NT2/D1 (cell line): Measurements from ENCODE around the gene KIR3DL3.
"Not testable (repeated sequence)": the region's sequence is repeated elsewhere in the genome, so short reads cannot be mapped to it uniquely, and the experiment has no call there.

Experiments used
- DNase-seq: peaks from one replicate; pipeline ENCODE4 v3.0.0-alpha.2; 2011; ENCODE audit warnings: low read depth, low spot score
- H3K27me3 ChIP-seq: 2 replicates; pipeline ENCODE4 v1.6.0; 2011; ENCODE audit warnings: mild to moderate bottlenecking; ENCODE audit not compliant: insufficient read length, insufficient read depth
- H3K36me3 ChIP-seq: 2 replicates; pipeline ENCODE4 v1.6.1; 2011; ENCODE audit warnings: mild to moderate bottlenecking, low read length, mixed read lengths; ENCODE audit not compliant: insufficient read depth, insufficient read length
- H3K4me1 ChIP-seq: 2 replicates; pipeline ENCODE4 v1.5.1; 2011; ENCODE audit not compliant: insufficient read depth, insufficient read length
- H3K4me3 ChIP-seq: 2 replicates; pipeline ENCODE4 v1.5.1; 2011; ENCODE audit warnings: low read depth; ENCODE audit not compliant: insufficient read length
- H3K9ac ChIP-seq: 2 replicates; pipeline ENCODE4 v1.6.0; 2011; ENCODE audit warnings: low read depth; ENCODE audit not compliant: insufficient read length
- H3K9me3 ChIP-seq: 2 replicates; pipeline ENCODE4 v1.5.1; 2011; ENCODE audit warnings: mild to moderate bottlenecking, low read length; ENCODE audit not compliant: insufficient read depth
- SUZ12 ChIP-seq: IDR thresholded peaks from 2 replicates; pipeline ENCODE4 v1.6.1; 2011; ENCODE audit not compliant: insufficient read length, insufficient read depth; ENCODE audit errors: extremely low read depth
- YY1 ChIP-seq: IDR thresholded peaks from 2 replicates; pipeline ENCODE4 v1.6.1; 2011; ENCODE audit not compliant: insufficient read length, insufficient read depth
- ZNF274 ChIP-seq: IDR thresholded peaks from 2 replicates; pipeline ENCODE4 v1.6.1; 2011; ENCODE audit warnings: mild to moderate bottlenecking, low read depth, low read length

Gene KIR3DL3

GRCh38 chr19:54739587-54740497, 15.6 kb downstream of the KIR3DL3 start:
- H3K9ac ChIP-seq = no peak overlapping the region
- no peaks in the 10 kb centered on the region for H3K9me3 ChIP-seq
- H3K4me1 ChIP-seq = no peaks in the 10 kb centered on the region
- H3K36me3 ChIP-seq = no peaks in the 10 kb centered on the region
- no peak overlapping the region for H3K4me3 ChIP-seq
- TF ChIP-seq YY1 (no peak), SUZ12 (no peak), ZNF274 (no peak)
- H3K27me3 ChIP-seq = no peaks in the 10 kb centered on the region
- no peak for DNase-seq

GRCh38 chr19:54741950-54742349, 17.7 kb downstream of the KIR3DL3 start:
- H3K36me3 ChIP-seq, H3K4me3 ChIP-seq, H3K9me3 ChIP-seq, H3K9ac ChIP-seq, H3K27me3 ChIP-seq, H3K4me1 ChIP-seq, DNase-seq: not testable (repeated sequence)

- H3K27me3 ChIP-seq, H3K36me3 ChIP-seq, H3K9me3 ChIP-seq, H3K4me3 ChIP-seq, DNase-seq, H3K9ac ChIP-seq, H3K4me1 ChIP-seq: not testable (repeated sequence)
Observed at GRCh38 chr19:54744080-54744479, 19.8 kb downstream of the KIR3DL3 start.

- not testable (repeated sequence) for H3K9me3 ChIP-seq, H3K9ac ChIP-seq, H3K36me3 ChIP-seq, H3K4me3 ChIP-seq, H3K4me1 ChIP-seq, H3K27me3 ChIP-seq, DNase-seq
Observed at GRCh38 chr19:54747614-54748322, 23.5 kb downstream of the KIR3DL3 start.

GRCh38 chr19:54750276-54750675, 26.0 kb downstream of the KIR3DL3 start:
- not testable (repeated sequence) for H3K4me1 ChIP-seq, H3K9ac ChIP-seq, H3K9me3 ChIP-seq

GRCh38 chr19:54756204-54757110, 32.2 kb downstream of the KIR3DL3 start:
- not testable (repeated sequence) for H3K36me3 ChIP-seq, H3K9ac ChIP-seq, H3K27me3 ChIP-seq, H3K4me1 ChIP-seq, H3K4me3 ChIP-seq, H3K9me3 ChIP-seq, DNase-seq

More at GRCh38 chr19:54750276-54750675, 26.0 kb downstream of the KIR3DL3 start:
- not testable (repeated sequence) for H3K36me3 ChIP-seq, DNase-seq, H3K27me3 ChIP-seq, H3K4me3 ChIP-seq

GRCh38 chr19:54758577-54758976, 34.3 kb downstream of the KIR3DL3 start:
- DNase-seq, H3K9ac ChIP-seq, H3K4me1 ChIP-seq, H3K9me3 ChIP-seq, H3K4me3 ChIP-seq, H3K27me3 ChIP-seq, H3K36me3 ChIP-seq: not testable (repeated sequence)

- H3K9ac ChIP-seq, H3K36me3 ChIP-seq, H3K4me1 ChIP-seq, DNase-seq, H3K27me3 ChIP-seq, H3K9me3 ChIP-seq, H3K4me3 ChIP-seq: not testable (repeated sequence)
Observed at GRCh38 chr19:54764219-54764618, 40.0 kb downstream of the KIR3DL3 start.

GRCh38 chr19:54766464-54766863, 42.2 kb downstream of the KIR3DL3 start:
- H3K36me3 ChIP-seq, H3K9ac ChIP-seq, H3K9me3 ChIP-seq, H3K4me1 ChIP-seq, DNase-seq, H3K27me3 ChIP-seq, H3K4me3 ChIP-seq: not testable (repeated sequence)

- H3K4me3 ChIP-seq, H3K9me3 ChIP-seq, H3K36me3 ChIP-seq, H3K9ac ChIP-seq, H3K27me3 ChIP-seq, DNase-seq, H3K4me1 ChIP-seq: not testable (repeated sequence)
Observed at GRCh38 chr19:54769646-54770045, 45.4 kb downstream of the KIR3DL3 start, which contains the start of gene KIR2DL1. TSS of gene KIR2DL1 (plus strand) at chr19:54769793. CDS start at chr19:54769851, 58 bp downstream.
